Panc1 (cell line): ENCODE results near the gene PER3. TPM values are rescaled to one million over a fixed set of nuclear protein-coding genes. Genes with fewer than 3 reads are reported as not detected.

Experiments
- ATAC-seq: fragments of 200-7000 bp; cut with Tn5 transposase; 2 replicates; pipeline ENCODE4 v1.9.1; 2020; ENCODE audit warnings: mild to moderate bottlenecking, moderate library complexity
- BruUV-seq: library from RNA; stranded (reverse); fragments of 400-500 nt; replicated peaks from 2 replicates; lab custom pipeline; 2021; lab: Mats Ljungman, UMichigan
- CTCF ChIA-PET: fragments of 300-600 bp; sonication (Branson Sonifier 250); formaldehyde crosslinking; loops from one replicate; lab custom pipeline; 2022; ENCODE audit warnings: antibody characterized with exemption; lab: Charles Lee
- POLR2A ChIA-PET: fragments of 300-600 bp; sonication (Branson Sonifier 250); formaldehyde crosslinking; loops from one replicate; lab custom pipeline; 2022; ENCODE audit warnings: antibody characterized with exemption; lab: Charles Lee
- DNase-seq: peaks from one replicate; pipeline ENCODE4 v3.0.0-alpha.2; 2010; ENCODE audit warnings: low read depth, low spot score
- H3K27ac ChIP-seq: 2 replicates; pipeline ENCODE4 v1.5.1; 2011; ENCODE audit warnings: mild to moderate bottlenecking, low read length, inconsistent platforms
- H3K27me3 ChIP-seq: fragments of 200-500 bp; sonication (Bioruptor generic); 2 replicates; pipeline ENCODE4 v1.6.0; 2014; ENCODE audit warnings: low read length, inconsistent platforms; ENCODE audit not compliant: control insufficient read depth, insufficient read depth
- H3K36me3 ChIP-seq: fragments of 200-500 bp; sonication (Bioruptor generic); 2 replicates; pipeline ENCODE4 v1.5.1; 2014; ENCODE audit warnings: inconsistent platforms, mild to moderate bottlenecking, low read length, moderate library complexity; ENCODE audit not compliant: control insufficient read depth, insufficient read depth
- H3K4me1 ChIP-seq: 2 replicates; pipeline ENCODE4 v1.5.1; 2011; ENCODE audit warnings: inconsistent platforms, mild to moderate bottlenecking, low read length, moderate library complexity; ENCODE audit not compliant: control insufficient read depth, insufficient read depth
- H3K4me3 ChIP-seq, 2 experiments: 2 replicates each; pipeline ENCODE4 v1.5.1; 2011 to 2012; ENCODE audit warnings: low read depth in 2 of 2, low read length in 2 of 2, mild to moderate bottlenecking in 2 of 2, inconsistent platforms in 1 of 2, moderate library complexity in 1 of 2
- H3K9me3 ChIP-seq: fragments of 200-500 bp; sonication (Bioruptor generic); 2 replicates; pipeline ENCODE4 v1.5.1; 2014; ENCODE audit warnings: low read depth, mild to moderate bottlenecking, inconsistent platforms, low read length, moderate library complexity; ENCODE audit not compliant: control insufficient read depth, insufficient read depth
- POLR2AphosphoS5 ChIP-seq: IDR thresholded peaks from 2 replicates; pipeline ENCODE4 v1.6.1; 2012; ENCODE audit warnings: mild to moderate bottlenecking, low read depth, low read length, moderate library complexity
- REST ChIP-seq, 2 experiments: IDR thresholded peaks; 2 replicates each; pipeline ENCODE4 v1.6.1; 2011 to 2012; ENCODE audit warnings: low read depth in 2 of 2, control low read depth in 1 of 2, low read length in 1 of 2, mild to moderate bottlenecking in 1 of 2, moderate library complexity in 1 of 2; ENCODE audit not compliant: insufficient read depth in 1 of 2
- SIN3A ChIP-seq: IDR thresholded peaks from 2 replicates; pipeline ENCODE4 v1.6.1; 2012; ENCODE audit warnings: low read depth, mild to moderate bottlenecking, low read length, moderate library complexity, borderline replicate concordance; ENCODE audit not compliant: insufficient read depth
- TCF7L2 ChIP-seq: IDR thresholded peaks from 2 replicates; pipeline ENCODE4 v1.6.1; 2011; ENCODE audit warnings: mild to moderate bottlenecking, low read depth, low read length, inconsistent platforms
- in situ Hi-C: cut with HindIII; loops from 2 replicates; pipeline ENCODE4 v1.10.0; 2016; ENCODE audit warnings: low sequenced_read_pairs, low pct_unique_long_range_greater_than_20kb
- intact Hi-C: fragments of 100-400 bp; cut with micrococcal nuclease; formaldehyde crosslinking; loops from one replicate; pipeline ENCODE4 v1.10.0; 2022; ENCODE audit not compliant: unreplicated experiment
- total RNA-seq: library from RNA; stranded (reverse); gene quantifications from one replicate; pipeline ENCODE4 v1.2.1, GENCODE V29; 2021; ENCODE audit not compliant: unreplicated experiment
- TF ChIP-seq, protein P1 (sequence below): fragments of 450-650 bp; IDR thresholded peaks from 2 replicates; pipeline ENCODE4 v1.5.1; 2017; ENCODE audit warnings: mild to moderate bottlenecking

The PER3 gene
- total RNA-seq, 1 experiment from 2014 or later: 17.0 TPM

DNA sequence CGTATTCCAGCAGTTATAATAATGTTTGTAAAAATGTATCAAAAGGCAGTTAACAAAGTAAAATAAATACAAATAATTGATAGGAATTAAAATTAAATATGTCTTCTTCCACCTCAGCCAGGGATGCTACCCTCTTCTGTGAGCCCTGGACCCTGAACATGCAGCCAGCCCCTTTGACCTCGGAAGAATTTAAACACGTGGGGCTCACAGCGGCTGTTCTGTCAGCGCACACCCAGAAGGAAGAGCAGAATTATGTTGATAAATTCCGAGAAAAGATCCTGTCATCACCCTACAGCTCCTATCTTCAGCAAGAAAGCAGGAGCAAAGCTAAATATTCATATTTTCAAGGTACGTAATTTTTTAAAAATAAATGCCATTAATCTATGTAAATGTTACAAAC is 42.3 kb downstream of the PER3 start:
- POLR2A ChIA-PET: no interaction called here
- no TSS peak for BruUV-seq
- H3K9me3 ChIP-seq: no peaks in the 10 kb centered on the region
- H3K4me3 ChIP-seq: no peak overlapping the region
- in situ Hi-C loops: no loop called here
- ATAC-seq (no peak), DNase-seq (no peak)
- no peaks in the 10 kb centered on the region for H3K27me3 ChIP-seq
- peaks cover 2% of the 10 kb centered on the region; the same call in 1 of the 2 replicates for H3K36me3 ChIP-seq
- intact Hi-C loops: no loop called here
- H3K4me1 ChIP-seq: no peaks in the 10 kb centered on the region
- CTCF ChIA-PET: no interaction called here
- TF ChIP-seq REST (IDR thresholded peaks at IDR 0.05; ENCODE audit: insufficient read depth in 1 of 2, low read depth in 2 of 2, low read length in 1 of 2): no peak
- TF ChIP-seq TCF7L2: no peak
- TF ChIP-seq POLR2AphosphoS5: no peak
- TF ChIP-seq, protein P1, sequence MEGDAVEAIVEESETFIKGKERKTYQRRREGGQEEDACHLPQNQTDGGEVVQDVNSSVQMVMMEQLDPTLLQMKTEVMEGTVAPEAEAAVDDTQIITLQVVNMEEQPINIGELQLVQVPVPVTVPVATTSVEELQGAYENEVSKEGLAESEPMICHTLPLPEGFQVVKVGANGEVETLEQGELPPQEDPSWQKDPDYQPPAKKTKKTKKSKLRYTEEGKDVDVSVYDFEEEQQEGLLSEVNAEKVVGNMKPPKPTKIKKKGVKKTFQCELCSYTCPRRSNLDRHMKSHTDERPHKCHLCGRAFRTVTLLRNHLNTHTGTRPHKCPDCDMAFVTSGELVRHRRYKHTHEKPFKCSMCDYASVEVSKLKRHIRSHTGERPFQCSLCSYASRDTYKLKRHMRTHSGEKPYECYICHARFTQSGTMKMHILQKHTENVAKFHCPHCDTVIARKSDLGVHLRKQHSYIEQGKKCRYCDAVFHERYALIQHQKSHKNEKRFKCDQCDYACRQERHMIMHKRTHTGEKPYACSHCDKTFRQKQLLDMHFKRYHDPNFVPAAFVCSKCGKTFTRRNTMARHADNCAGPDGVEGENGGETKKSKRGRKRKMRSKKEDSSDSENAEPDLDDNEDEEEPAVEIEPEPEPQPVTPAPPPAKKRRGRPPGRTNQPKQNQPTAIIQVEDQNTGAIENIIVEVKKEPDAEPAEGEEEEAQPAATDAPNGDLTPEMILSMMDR: no peak
- H3K27ac ChIP-seq: no peak overlapping the region

- ATAC-seq (no peak), DNase-seq (no peak)
- Histone ChIP-seq H3K27ac (no peak overlapping the region), H3K9me3 (no peaks in the 10 kb centered on the region), H3K4me1 (no peaks in the 10 kb centered on the region), H3K27me3 (no peaks in the 10 kb centered on the region), H3K36me3 (peaks cover 2% of the 10 kb centered on the region; the same call in 1 of the 2 replicates), H3K4me3 (no peak overlapping the region)
- ChIA-PET POLR2A (interaction anchor here (0.6 kb wide), 1 partner anchor 65 kb away, joined by 10 read pairs; no protein-coding TSS in a partner anchor), CTCF (no interaction called here)
- in situ Hi-C loops: no loop called here
- intact Hi-C loops: no loop called here
- TF ChIP-seq, protein P1: no peak
- TF ChIP-seq REST (IDR thresholded peaks at IDR 0.05; ENCODE audit: insufficient read depth in 1 of 2, low read depth in 2 of 2, low read length in 1 of 2) (no peak), TCF7L2 (no peak), POLR2AphosphoS5 (no peak), SIN3A (no peak)
- no TSS peak for BruUV-seq
Measured at GRCh38 chr1:7827126-7827955, 43.2 kb downstream of the PER3 start.
